Measurements from ENCODE around the gene DTYMK.

The DTYMK gene

DNA sequence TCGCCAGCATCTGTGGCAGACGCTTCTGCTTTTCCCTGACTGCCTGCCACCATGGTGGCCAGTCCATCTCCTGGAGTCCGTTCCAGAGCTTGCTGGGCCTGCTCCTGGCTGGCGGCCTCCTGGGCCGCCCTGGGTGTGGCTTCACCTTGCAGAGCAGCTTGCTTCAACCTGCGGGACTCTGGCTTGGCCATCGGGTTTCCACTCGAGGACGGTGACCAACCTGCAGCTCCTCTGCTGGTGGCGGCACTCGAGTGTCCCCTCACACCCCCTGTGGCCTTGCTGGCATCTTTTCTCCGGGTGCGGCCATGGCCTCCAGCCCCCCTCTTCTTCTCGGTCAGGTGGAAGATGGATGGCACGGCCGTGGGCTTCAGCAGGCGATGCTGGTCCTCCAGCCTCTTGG lies 53.1 kb downstream of the DTYMK start:
- no peak overlapping the region for H3K4me3 ChIP-seq (ENCODE audit: low read depth, low read length)
- no peak for DNase-seq (ENCODE audit: low read depth, low spot score)
- no peak for TF ChIP-seq CTCF (IDR thresholded peaks at IDR 0.05; ENCODE audit: insufficient read depth, low read length, missing control alignments)
- ChIA-PET POLR2A (no interaction called here), CTCF (interaction anchor here (1.7 to 1.8 kb wide), 2 partner anchors 9 to 23 kb away, joined by 6 to 7 read pairs; no protein-coding TSS in a partner anchor)

GRCh38 chr2:241632478-241633325 lies 53.9 kb downstream of the DTYMK start:
- no peak for TF ChIP-seq CTCF (IDR thresholded peaks at IDR 0.05; ENCODE audit: insufficient read depth, low read length, missing control alignments)
- no peak for DNase-seq (ENCODE audit: low read depth, low spot score)
- no peak overlapping the region for H3K4me3 ChIP-seq (ENCODE audit: low read depth, low read length)
- ChIA-PET CTCF (interaction anchor here (1.8 kb wide), 1 partner anchor 23 kb away, joined by 6 read pairs; no protein-coding TSS in a partner anchor), POLR2A (no interaction called here)

- ChIA-PET CTCF (interaction anchor here (0.7 to 2.2 kb wide), 2 partner anchors 19 kb away, joined by 3 to 6 read pairs; no protein-coding TSS in a partner anchor), POLR2A (no interaction called here)
- H3K4me3 ChIP-seq (ENCODE audit: low read depth, low read length) = no peak overlapping the region
- TF ChIP-seq CTCF (IDR thresholded peaks at IDR 0.05; ENCODE audit: insufficient read depth, low read length, missing control alignments) = no peak
- no peak for DNase-seq (ENCODE audit: low read depth, low spot score)
Measured at GRCh38 chr2:241629762-241630435, 56.7 kb downstream of the DTYMK start.

DNA sequence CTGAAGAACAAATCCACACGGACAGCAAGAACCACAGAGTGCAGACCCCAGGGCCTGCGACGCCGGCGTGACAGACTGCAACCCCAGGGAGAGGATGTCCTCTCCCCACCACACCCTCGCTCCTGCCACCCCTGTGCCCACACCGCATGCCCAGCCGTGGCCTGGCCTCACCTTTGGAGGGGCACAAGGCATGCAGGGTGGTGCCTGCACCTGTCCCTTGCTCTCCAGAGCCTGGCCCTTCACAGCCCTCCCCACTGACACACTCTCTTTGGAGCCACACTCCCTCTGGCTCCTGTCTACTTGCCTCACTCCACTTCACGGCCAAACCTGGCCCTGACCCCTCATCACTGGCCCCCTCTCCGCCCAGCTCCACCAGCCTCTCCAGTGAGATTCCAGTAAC lies 58.9 kb downstream of the DTYMK start:
- H3K4me3 ChIP-seq (ENCODE audit: low read depth, low read length) = no peak overlapping the region
- ChIA-PET POLR2A (no interaction called here), CTCF (no interaction called here)
- DNase-seq (ENCODE audit: low read depth, low spot score) = no peak
- no peak for TF ChIP-seq CTCF (IDR thresholded peaks at IDR 0.05; ENCODE audit: insufficient read depth, low read length, missing control alignments)

Data from AG04449 (cell line).